H9 (cell line): ENCODE results near the gene TMEM244. TPM values are rescaled to one million over a fixed set of nuclear protein-coding genes. Genes with fewer than 3 reads are reported as not detected.

ENCODE experiments used
- DNase-seq: peaks from one replicate; pipeline ENCODE4 v3.0.0-alpha.2; 2017
- H2AFZ ChIP-seq: one replicate; pipeline ENCODE4 v1.6.1; 2013; ENCODE audit warnings: mild to moderate bottlenecking, low read length, control low read depth, moderate library complexity
- H2AK5ac ChIP-seq: 2 replicates; pipeline ENCODE4 v1.6.1; 2013; ENCODE audit warnings: low read length, control low read depth, mixed read lengths; ENCODE audit not compliant: insufficient read length
- H2BK120ac ChIP-seq: one replicate; pipeline ENCODE4 v1.6.1; 2013; ENCODE audit warnings: low read depth, mild to moderate bottlenecking, low read length, control low read depth, inconsistent platforms; ENCODE audit not compliant: poor library complexity, severe bottlenecking
- H2BK12ac ChIP-seq: 2 replicates; pipeline ENCODE4 v1.6.1; 2013; ENCODE audit warnings: low read length, control low read depth, mixed read lengths, low read depth; ENCODE audit not compliant: insufficient read length
- H2BK15ac ChIP-seq: 2 replicates; pipeline ENCODE4 v1.6.1; 2013; ENCODE audit warnings: low read depth, low read length, control low read depth
- H2BK20ac ChIP-seq: one replicate; pipeline ENCODE4 v1.6.1; 2013; ENCODE audit warnings: low read depth, mild to moderate bottlenecking, low read length, control low read depth, inconsistent platforms; ENCODE audit not compliant: poor library complexity, severe bottlenecking
- H2BK5ac ChIP-seq: 2 replicates; pipeline ENCODE4 v1.6.1; 2013; ENCODE audit warnings: low read length, control low read depth, mixed read lengths; ENCODE audit not compliant: insufficient read length
- H3K14ac ChIP-seq: 2 replicates; pipeline ENCODE4 v1.6.1; 2013; ENCODE audit warnings: low read length, control low read depth; ENCODE audit not compliant: insufficient read depth
- H3K18ac ChIP-seq: 2 replicates; pipeline ENCODE4 v1.6.1; 2013; ENCODE audit warnings: low read depth, mild to moderate bottlenecking, mixed read lengths, low read length, control low read depth; ENCODE audit not compliant: insufficient read length
- H3K23ac ChIP-seq: 2 replicates; pipeline ENCODE4 v1.6.1; 2013; ENCODE audit warnings: low read length, control low read depth, mixed read lengths, low read depth; ENCODE audit not compliant: insufficient read length
- H3K23me2 ChIP-seq: 2 replicates; pipeline ENCODE4 v1.6.1; 2013; ENCODE audit warnings: low read depth, mild to moderate bottlenecking, mixed read lengths, low read length, control low read depth; ENCODE audit not compliant: insufficient read length, poor library complexity, severe bottlenecking
- H3K27ac ChIP-seq: 2 replicates; pipeline ENCODE4 v1.5.1; 2013; ENCODE audit warnings: low read length, control low read depth, mixed read lengths, low read depth; ENCODE audit not compliant: insufficient read length
- H3K27me3 ChIP-seq: 2 replicates; pipeline ENCODE4 v1.6.1; 2013; ENCODE audit warnings: low read length, control low read depth, inconsistent platforms; ENCODE audit not compliant: insufficient read depth
- H3K4ac ChIP-seq: 2 replicates; pipeline ENCODE4 v1.6.1; 2013; ENCODE audit warnings: low read depth, mild to moderate bottlenecking, control low read depth, inconsistent platforms, low read length, moderate library complexity
- H3K4me1 ChIP-seq: 2 replicates; pipeline ENCODE4 v1.6.1; 2013; ENCODE audit warnings: low read length, control low read depth, inconsistent platforms; ENCODE audit not compliant: insufficient read depth
- H3K4me2 ChIP-seq: 2 replicates; pipeline ENCODE4 v1.6.1; 2013; ENCODE audit warnings: low read length, control low read depth, mixed read lengths; ENCODE audit not compliant: insufficient read length, insufficient read depth
- H3K56ac ChIP-seq: 2 replicates; pipeline ENCODE4 v1.6.1; 2013; ENCODE audit warnings: low read depth, mild to moderate bottlenecking, mixed read lengths, low read length, control low read depth; ENCODE audit not compliant: insufficient read length
- H3K79me1 ChIP-seq: 2 replicates; pipeline ENCODE4 v1.6.1; 2013; ENCODE audit warnings: low read depth, mild to moderate bottlenecking, moderate library complexity, low read length, control low read depth, inconsistent platforms; ENCODE audit not compliant: insufficient read depth, poor library complexity, severe bottlenecking
- H3K79me2 ChIP-seq: 2 replicates; pipeline ENCODE4 v1.6.1; 2013; ENCODE audit warnings: low read length, control low read depth, inconsistent platforms; ENCODE audit not compliant: insufficient read depth
- H3K9ac ChIP-seq: 2 replicates; pipeline ENCODE4 v1.6.1; 2013; ENCODE audit warnings: low read length, control low read depth, mixed read lengths; ENCODE audit not compliant: insufficient read length; ENCODE audit errors: extremely low read depth
- H3K9me3 ChIP-seq: one replicate; pipeline ENCODE4 v1.6.1; 2013; ENCODE audit warnings: low read depth, low read length, inconsistent platforms; ENCODE audit not compliant: control insufficient read depth
- H3T11ph ChIP-seq: one replicate; pipeline ENCODE4 v1.6.1; 2013; ENCODE audit warnings: mild to moderate bottlenecking, low read length, control low read depth, inconsistent platforms
- H4K20me1 ChIP-seq: one replicate; pipeline ENCODE4 v1.6.1; 2013; ENCODE audit not compliant: control insufficient read depth, insufficient read length, insufficient read depth
- H4K5ac ChIP-seq: 2 replicates; pipeline ENCODE4 v1.6.1; 2013; ENCODE audit warnings: low read depth, mild to moderate bottlenecking, mixed read lengths, low read length, control low read depth; ENCODE audit not compliant: insufficient read length
- H4K8ac ChIP-seq: replicated peaks from 2 replicates; pipeline ENCODE4 v1.6.1; 2013; ENCODE audit warnings: low read length, control low read depth, mixed read lengths, low read depth; ENCODE audit not compliant: insufficient read length
- H4K91ac ChIP-seq: 2 replicates; pipeline ENCODE4 v1.6.1; 2013; ENCODE audit warnings: low read depth, mild to moderate bottlenecking, moderate library complexity, mixed read lengths, low read length, control low read depth; ENCODE audit not compliant: insufficient read length
- H3K27ac Mint-ChIP-seq, 3 experiments: 2 replicates in 2 of 3; 3 replicates in 1 of 3; pipeline ENCODE4 v1.8.0; 2020 to 2021; ENCODE audit warnings: mixed read lengths in 3 of 3, mild to moderate bottlenecking in 1 of 3, moderate library complexity in 1 of 3
- H3K27me3 Mint-ChIP-seq: 2 replicates; pipeline ENCODE4 v1.8.0; 2021; ENCODE audit warnings: low read depth, mild to moderate bottlenecking, moderate library complexity, mixed read lengths
- H3K36me3 Mint-ChIP-seq, 3 experiments: 2 replicates in 2 of 3; 3 replicates in 1 of 3; pipeline ENCODE4 v1.8.0; 2020 to 2021; ENCODE audit warnings: low read depth in 3 of 3, mixed read lengths in 3 of 3; ENCODE audit not compliant: insufficient read depth in 1 of 3
- H3K4me1 Mint-ChIP-seq, 2 experiments: 2 replicates each; pipeline ENCODE4 v1.8.0; 2020; ENCODE audit warnings: mixed read lengths in 2 of 2
- H3K4me3 Mint-ChIP-seq, 2 experiments: 2 replicates in 1 of 2; 3 replicates in 1 of 2; pipeline ENCODE4 v1.8.0; 2020 to 2021; ENCODE audit warnings: mild to moderate bottlenecking in 2 of 2, mixed read lengths in 2 of 2, moderate library complexity in 1 of 2
- H3K9me3 Mint-ChIP-seq, 2 experiments: 2 replicates in 1 of 2; 3 replicates in 1 of 2; pipeline ENCODE4 v1.8.0; 2020; ENCODE audit warnings: mild to moderate bottlenecking in 2 of 2, mixed read lengths in 2 of 2, moderate library complexity in 1 of 2
- WGBS: extraction: QIAGEN DNeasy Blood & Tissue Kit; methylation state at CpG from one replicate; pipeline ENCODE4 v1.1.7; 2013; ENCODE audit warnings: missing lambda C conversion rate, low lambda C conversion rate, mixed read lengths; ENCODE audit not compliant: insufficient read length; ENCODE audit errors: extremely low coverage; 5-methylcytosine and 5-hydroxymethylcytosine counted together
- total RNA-seq: library from RNA; stranded (reverse); gene quantifications from 2 replicates; pipeline ENCODE4 v1.2.1, GENCODE V29; 2021
- TF ChIP-seq, protein P1 (sequence below): fragments of 200-600 bp; sonication (generic); conservative IDR thresholded peaks from 3 replicates; pipeline ENCODE4 v1.8.0; 2021; ENCODE audit warnings: antibody characterized with exemption, mild to moderate bottlenecking

The TMEM244 gene
- total RNA-seq, 1 experiment from 2014 or later = not detected

GRCh38 chr6:129906515-129907077 is 45.5 kb upstream of the TMEM244 start:
- Histone ChIP-seq H2AK5ac (no peak overlapping the region), H4K8ac (no peak overlapping the region)
- no CpG with 5 or more reads among the region's 3 CpGs for WGBS

More at GRCh38 chr6:129906515-129907077, 45.5 kb upstream of the TMEM244 start:
- Histone ChIP-seq H3K4me2 (no peak overlapping the region), H2BK12ac (no peak overlapping the region), H3K23me2 (no peaks in the 10 kb centered on the region), H4K20me1 (no peaks in the 10 kb centered on the region), H2BK20ac (no peak overlapping the region), H3K27me3 (no peaks in the 10 kb centered on the region), H3K79me1 (no peaks in the 10 kb centered on the region), H3K14ac (no peak overlapping the region), H3K27ac (no peak overlapping the region), H3K79me2 (no peaks in the 10 kb centered on the region), H3K23ac (no peak overlapping the region), H2BK120ac (no peak overlapping the region), H3T11ph (no peak overlapping the region), H2BK15ac (no peak overlapping the region), H3K18ac (no peak overlapping the region), H2BK5ac (no peak overlapping the region), H3K56ac (no peak overlapping the region), H4K5ac (no peak overlapping the region), H3K4ac (no peak overlapping the region), H3K9me3 (no peaks in the 10 kb centered on the region), H2AFZ (no peak overlapping the region), H3K9ac (no peak overlapping the region), H3K4me1 (no peaks in the 10 kb centered on the region), H4K91ac (no peak overlapping the region)
- Mint-ChIP-seq H3K4me1 (peaks cover 0 to 11% of the 10 kb centered on the region in 2 experiments; a peak in 1 of 4 replicates), H3K27me3 (no peaks in the 10 kb centered on the region), H3K27ac (no peak overlapping the region), H3K9me3 (no peaks in the 10 kb centered on the region), H3K36me3 (no peaks in the 10 kb centered on the region), H3K4me3 (no peak overlapping the region)
- TF ChIP-seq, protein P1, sequence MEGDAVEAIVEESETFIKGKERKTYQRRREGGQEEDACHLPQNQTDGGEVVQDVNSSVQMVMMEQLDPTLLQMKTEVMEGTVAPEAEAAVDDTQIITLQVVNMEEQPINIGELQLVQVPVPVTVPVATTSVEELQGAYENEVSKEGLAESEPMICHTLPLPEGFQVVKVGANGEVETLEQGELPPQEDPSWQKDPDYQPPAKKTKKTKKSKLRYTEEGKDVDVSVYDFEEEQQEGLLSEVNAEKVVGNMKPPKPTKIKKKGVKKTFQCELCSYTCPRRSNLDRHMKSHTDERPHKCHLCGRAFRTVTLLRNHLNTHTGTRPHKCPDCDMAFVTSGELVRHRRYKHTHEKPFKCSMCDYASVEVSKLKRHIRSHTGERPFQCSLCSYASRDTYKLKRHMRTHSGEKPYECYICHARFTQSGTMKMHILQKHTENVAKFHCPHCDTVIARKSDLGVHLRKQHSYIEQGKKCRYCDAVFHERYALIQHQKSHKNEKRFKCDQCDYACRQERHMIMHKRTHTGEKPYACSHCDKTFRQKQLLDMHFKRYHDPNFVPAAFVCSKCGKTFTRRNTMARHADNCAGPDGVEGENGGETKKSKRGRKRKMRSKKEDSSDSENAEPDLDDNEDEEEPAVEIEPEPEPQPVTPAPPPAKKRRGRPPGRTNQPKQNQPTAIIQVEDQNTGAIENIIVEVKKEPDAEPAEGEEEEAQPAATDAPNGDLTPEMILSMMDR = no peak
- DNase-seq = no peak
